Fibroblast of skin of abdomen (primary cell): Measurements from ENCODE around the gene AKT2.

ENCODE experiments used
- DNase-seq: peaks from one replicate; pipeline ENCODE4 v3.0.0-alpha.2; 2013

The AKT2 gene

GRCh38 chr19:40216013-40216776 is 69.0 kb downstream of the AKT2 start:
- DNase-seq, result no peak

- DNase-seq, result no peak
Observed at GRCh38 chr19:40214936-40215335, 70.2 kb downstream of the AKT2 start.

DNA sequence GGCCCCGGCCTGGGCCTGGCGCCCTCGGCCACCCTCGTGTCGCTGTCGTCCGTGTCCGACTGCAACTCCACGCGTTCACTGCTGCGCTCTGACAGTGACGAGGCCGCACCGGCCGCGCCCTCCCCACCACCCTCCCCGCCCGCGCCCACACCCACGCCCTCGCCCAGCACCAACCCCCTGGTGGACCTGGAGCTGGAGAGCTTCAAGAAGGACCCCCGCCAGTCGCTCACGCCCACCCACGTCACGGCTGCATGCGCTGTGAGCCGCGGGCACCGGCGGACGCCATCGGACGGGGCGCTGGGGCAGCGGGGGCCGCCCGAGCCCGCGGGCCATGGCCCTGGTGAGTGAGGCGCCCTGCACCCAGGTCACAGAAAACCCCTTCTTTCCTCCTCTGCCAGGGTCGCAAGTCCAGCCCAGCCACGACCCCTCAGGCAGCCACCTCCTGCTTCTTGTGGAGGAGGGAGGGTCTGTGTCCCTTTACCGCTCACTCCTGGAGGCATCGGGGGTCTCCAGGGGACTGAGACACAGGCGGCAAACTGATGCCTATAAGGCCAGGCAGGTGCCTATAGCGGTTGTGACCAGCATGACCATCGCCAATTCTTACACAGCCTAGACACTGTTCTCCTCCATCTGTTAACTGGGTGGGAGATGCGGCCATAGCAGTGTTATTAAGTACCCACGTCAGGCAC is 71.1 kb downstream of the AKT2 start:
- no peak for DNase-seq

GRCh38 chr19:40213251-40213829 is 71.8 kb downstream of the AKT2 start:
- no peak for DNase-seq

DNA sequence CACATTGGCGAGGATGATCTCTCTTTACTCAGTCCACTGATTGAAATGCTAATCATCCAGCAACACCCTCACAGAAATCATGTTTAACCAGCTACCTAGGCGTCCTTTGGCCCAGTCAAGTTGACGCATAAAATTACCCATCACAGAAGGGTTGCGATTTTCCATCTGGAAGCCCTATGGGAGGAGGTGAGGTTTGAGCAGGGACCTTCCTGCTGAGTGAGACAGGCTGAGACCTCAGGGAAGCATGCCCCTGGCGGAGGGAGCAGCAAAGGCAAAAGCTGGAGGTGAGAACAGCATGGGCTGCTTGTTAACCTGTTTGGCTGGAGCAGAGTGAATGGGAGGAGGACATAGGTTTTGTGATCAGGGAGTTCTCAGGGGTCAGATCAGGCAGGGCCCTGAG is 74.3 kb downstream of the AKT2 start:
- DNase-seq, result no peak

- DNase-seq, result no peak
Observed at GRCh38 chr19:40208602-40209001, 76.5 kb downstream of the AKT2 start.

- DNase-seq, result no peak
Observed at GRCh38 chr19:40205760-40206159, 79.4 kb downstream of the AKT2 start.

GRCh38 chr19:40204381-40204780 is 80.8 kb downstream of the AKT2 start:
- no peak for DNase-seq

GRCh38 chr19:40200341-40201099 is 84.6 kb downstream of the AKT2 start:
- no peak for DNase-seq

GRCh38 chr19:40198272-40198990 is 86.7 kb downstream of the AKT2 start:
- DNase-seq, result no peak

- peak; percentile 38 for DNase-seq
Observed at GRCh38 chr19:40193587-40193849, 91.6 kb downstream of the AKT2 start.

GRCh38 chr19:40192758-40193586 is 92.2 kb downstream of the AKT2 start:
- DNase-seq, result no peak

DNA sequence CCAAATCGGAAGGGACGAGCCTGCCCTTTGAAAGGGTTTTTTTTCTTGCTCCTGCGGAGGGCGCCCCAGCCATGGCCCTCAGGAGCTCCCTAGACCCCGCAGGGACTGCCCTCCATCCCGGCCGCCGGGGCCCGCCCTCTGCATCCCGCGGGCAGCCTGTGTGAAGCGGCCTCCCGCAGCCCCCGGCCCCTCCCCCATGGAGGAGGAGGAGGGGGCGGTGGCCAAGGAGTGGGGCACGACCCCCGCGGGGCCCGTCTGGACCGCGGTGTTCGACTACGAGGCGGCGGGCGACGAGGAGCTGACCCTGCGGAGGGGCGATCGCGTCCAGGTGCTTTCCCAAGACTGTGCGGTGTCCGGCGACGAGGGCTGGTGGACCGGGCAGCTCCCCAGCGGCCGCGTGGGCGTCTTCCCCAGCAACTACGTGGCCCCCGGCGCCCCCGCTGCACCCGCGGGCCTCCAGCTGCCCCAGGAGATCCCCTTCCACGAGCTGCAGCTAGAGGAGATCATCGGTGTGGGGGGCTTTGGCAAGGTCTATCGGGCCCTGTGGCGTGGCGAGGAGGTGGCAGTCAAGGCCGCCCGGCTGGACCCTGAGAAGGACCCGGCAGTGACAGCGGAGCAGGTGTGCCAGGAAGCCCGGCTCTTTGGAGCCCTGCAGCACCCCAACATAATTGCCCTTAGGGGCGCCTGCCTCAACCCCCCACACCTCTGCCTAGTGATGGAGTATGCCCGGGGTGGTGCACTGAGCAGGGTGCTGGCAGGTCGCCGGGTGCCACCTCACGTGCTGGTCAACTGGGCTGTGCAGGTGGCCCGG is 93.1 kb downstream of the AKT2 start:
- DNase-seq, result peak; percentile 13

GRCh38 chr19:40190891-40191835 is 94.0 kb downstream of the AKT2 start, which contains the start of gene MAP3K10:
Gene MAP3K10, plus strand, starts transcription at chr19:40191426. Its CDS starts 606 bp downstream, at chr19:40192032.
- DNase-seq, result peak; percentile 74

- no peak for DNase-seq
Observed at GRCh38 chr19:40184273-40184672, 100.9 kb downstream of the AKT2 start.
